Suprapubic skin (tissue), 4 donors: ENCODE data around the gene ANKRD33. TPM values are rescaled to one million over a fixed set of nuclear protein-coding genes. Genes with fewer than 3 reads are reported as not detected.

Experiments used
- DNase-seq, 2 donors: peaks; one replicate each; pipeline ENCODE4 v3.0.0-alpha.2; 2019; ENCODE audit warnings: low spot score in 2 of 2
- H3K27ac ChIP-seq: fragments of 200-600 bp; sonication (generic); one replicate; pipeline ENCODE4 v1.5.1; 2019
- H3K27me3 ChIP-seq: fragments of 200-600 bp; sonication (generic); one replicate; pipeline ENCODE4 v1.5.1; 2019
- H3K36me3 ChIP-seq: fragments of 200-600 bp; sonication (generic); one replicate; pipeline ENCODE4 v1.5.1; 2019
- H3K4me1 ChIP-seq: fragments of 200-600 bp; sonication (generic); one replicate; pipeline ENCODE4 v1.5.1; 2019
- H3K4me3 ChIP-seq: fragments of 200-600 bp; sonication (generic); one replicate; pipeline ENCODE4 v1.5.1; 2019; ENCODE audit warnings: mild to moderate bottlenecking
- H3K9me3 ChIP-seq: fragments of 200-600 bp; sonication (generic); one replicate; pipeline ENCODE4 v1.5.1; 2019
- EP300 ChIP-seq: sonication (generic); formaldehyde crosslinking; IDR thresholded peaks from one replicate; pipeline ENCODE4 v1.6.1; 2017; ENCODE audit warnings: antibody characterized with exemption
- POLR2A ChIP-seq, 2 donors: fragments of 450-650 bp; IDR thresholded peaks; one replicate each; pipeline ENCODE4 v1.6.1; 2017; ENCODE audit warnings: antibody characterized with exemption in 2 of 2, mild to moderate bottlenecking in 2 of 2, moderate library complexity in 2 of 2
- POLR2AphosphoS5 ChIP-seq, 3 donors: sonication (generic); formaldehyde crosslinking; IDR thresholded peaks; one replicate each; pipeline ENCODE4 v1.6.1; 2017; ENCODE audit warnings: antibody characterized with exemption in 3 of 3
- whole genome bisulfite sequencing: methylation state at CpG from one replicate; pipeline ENCODE4 v1.1.5; 2018; 5-methylcytosine and 5-hydroxymethylcytosine counted together
- total RNA-seq, 4 donors: library from RNA; depleted of rRNA; stranded (reverse); fragments of >200 nt; gene quantifications; one replicate each; pipeline ENCODE4 v1.1.0, GENCODE V29; 2016
- TF ChIP-seq, protein P1 (sequence below), 2 donors: fragments of 200-600 bp in 1 of 2; fragments of 450-650 bp in 1 of 2; sonication (generic) in 1 of 2; IDR thresholded peaks; one replicate each; pipeline ENCODE4 v1.5.1; 2016 to 2019; ENCODE audit warnings: antibody characterized with exemption in 2 of 2, mild to moderate bottlenecking in 1 of 2, moderate library complexity in 1 of 2

The ANKRD33 gene
- total RNA-seq, 4 donors from 2014 or later = not detected

DNA sequence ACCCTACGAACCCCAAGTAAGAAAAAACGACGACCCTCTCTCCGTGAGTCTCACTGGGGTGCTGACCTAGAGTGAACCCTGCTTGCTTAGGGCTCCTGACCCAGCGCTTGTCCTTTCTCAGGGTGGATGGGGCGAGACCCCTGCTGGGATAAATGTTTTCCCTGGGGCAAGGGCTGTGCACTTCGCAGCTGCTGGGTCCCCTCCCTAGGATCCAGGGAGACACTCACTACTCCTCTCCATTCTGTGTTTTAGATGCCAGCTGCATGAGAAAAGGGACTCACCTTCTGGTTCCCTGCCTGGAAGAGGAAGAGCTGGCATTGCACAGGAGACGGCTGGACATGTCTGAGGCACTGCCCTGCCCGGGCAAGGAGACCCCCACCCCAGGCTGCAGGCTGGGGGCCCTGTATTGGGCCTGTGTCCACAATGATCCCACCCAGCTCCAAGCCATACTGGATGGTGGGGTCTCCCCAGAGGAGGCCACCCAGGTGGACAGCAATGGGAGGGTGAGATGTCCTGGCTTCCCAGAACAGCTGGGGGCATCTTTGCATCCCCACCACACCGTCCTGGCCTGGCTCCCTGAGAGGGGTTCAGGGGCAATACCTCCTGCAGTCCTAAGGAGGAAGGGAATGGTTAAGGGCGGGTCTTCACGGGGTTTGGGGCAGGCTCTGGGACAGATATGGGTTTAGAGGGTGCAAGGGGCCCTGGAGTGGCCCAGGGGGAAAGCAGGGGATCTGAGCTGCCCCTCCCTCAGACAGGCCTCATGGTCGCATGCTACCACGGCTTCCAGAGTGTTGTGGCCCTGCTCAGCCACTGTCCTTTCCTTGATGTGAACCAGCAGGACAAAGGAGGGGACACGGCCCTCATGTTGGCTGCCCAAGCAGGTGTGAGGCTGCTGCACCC is 663 bp downstream of the ANKRD33 start:
- 70% methylated on average over 7 of the region's 15 CpGs for WGBS
- no peaks in the 10 kb centered on the region for H3K36me3 ChIP-seq
- no peak overlapping the region for H3K4me3 ChIP-seq
- peaks cover 15% of the 10 kb centered on the region for H3K4me1 ChIP-seq
- no peaks in the 10 kb centered on the region for H3K9me3 ChIP-seq
- no peak for DNase-seq
- TF ChIP-seq POLR2AphosphoS5 (IDR thresholded peaks at IDR 0.05) = no peak
- no peak for TF ChIP-seq POLR2A (IDR thresholded peaks at IDR 0.05)
- TF ChIP-seq, protein P1, sequence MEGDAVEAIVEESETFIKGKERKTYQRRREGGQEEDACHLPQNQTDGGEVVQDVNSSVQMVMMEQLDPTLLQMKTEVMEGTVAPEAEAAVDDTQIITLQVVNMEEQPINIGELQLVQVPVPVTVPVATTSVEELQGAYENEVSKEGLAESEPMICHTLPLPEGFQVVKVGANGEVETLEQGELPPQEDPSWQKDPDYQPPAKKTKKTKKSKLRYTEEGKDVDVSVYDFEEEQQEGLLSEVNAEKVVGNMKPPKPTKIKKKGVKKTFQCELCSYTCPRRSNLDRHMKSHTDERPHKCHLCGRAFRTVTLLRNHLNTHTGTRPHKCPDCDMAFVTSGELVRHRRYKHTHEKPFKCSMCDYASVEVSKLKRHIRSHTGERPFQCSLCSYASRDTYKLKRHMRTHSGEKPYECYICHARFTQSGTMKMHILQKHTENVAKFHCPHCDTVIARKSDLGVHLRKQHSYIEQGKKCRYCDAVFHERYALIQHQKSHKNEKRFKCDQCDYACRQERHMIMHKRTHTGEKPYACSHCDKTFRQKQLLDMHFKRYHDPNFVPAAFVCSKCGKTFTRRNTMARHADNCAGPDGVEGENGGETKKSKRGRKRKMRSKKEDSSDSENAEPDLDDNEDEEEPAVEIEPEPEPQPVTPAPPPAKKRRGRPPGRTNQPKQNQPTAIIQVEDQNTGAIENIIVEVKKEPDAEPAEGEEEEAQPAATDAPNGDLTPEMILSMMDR (IDR thresholded peaks at IDR 0.05) = no peak
- TF ChIP-seq EP300 = no peak
- no peaks in the 10 kb centered on the region for H3K27me3 ChIP-seq
- H3K27ac ChIP-seq = no peak overlapping the region

DNA sequence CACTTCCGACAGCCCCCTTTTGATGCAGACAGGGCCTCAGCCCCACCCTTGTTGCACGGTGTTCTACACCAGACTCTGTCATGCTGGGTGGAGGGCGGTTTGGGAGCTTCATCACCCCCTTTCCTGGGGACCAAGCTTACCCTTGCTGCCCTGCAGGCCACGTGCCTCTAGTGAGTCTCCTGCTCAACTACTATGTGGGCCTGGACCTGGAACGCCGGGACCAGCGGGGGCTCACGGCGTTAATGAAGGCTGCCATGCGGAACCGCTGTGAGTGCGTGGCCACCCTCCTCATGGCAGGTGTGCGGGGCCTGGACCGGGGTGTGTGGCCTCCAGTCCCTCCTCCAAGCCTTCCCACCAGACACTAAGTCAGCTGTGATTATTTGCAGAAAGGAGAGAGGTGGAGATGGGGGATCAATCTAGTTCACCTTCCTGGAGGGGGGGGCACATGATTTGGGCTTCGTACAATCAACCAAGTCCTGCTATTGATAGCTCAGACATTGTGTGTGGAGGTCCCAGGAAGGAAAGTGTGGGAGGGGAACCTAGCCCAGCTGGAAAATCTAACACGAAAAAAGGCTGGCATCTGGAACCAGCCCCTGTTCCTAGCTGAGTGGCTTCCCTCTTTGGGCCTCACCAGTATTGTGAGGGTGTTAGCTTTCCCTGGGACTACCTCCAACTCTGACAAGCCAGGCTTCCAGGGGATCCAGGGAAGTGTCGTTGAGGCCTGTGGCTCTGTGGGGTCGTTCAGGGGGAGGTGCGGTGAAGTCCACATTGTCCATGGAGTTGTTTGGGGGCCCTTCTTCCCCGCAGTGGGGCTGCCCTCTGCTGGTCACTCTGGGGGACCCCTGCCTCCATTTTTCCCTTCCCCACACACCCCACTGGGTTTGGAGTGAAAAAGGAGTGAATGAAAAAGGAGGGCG is 1.6 kb downstream of the ANKRD33 start:
- Histone ChIP-seq H3K36me3 (no peaks in the 10 kb centered on the region), H3K27ac (no peak overlapping the region), H3K4me3 (no peak overlapping the region), H3K9me3 (no peaks in the 10 kb centered on the region), H3K27me3 (no peaks in the 10 kb centered on the region), H3K4me1 (peaks cover 15% of the 10 kb centered on the region)
- DNase-seq = no peak
- 89% methylated on average over 13 of the region's 21 CpGs for WGBS
- TF ChIP-seq EP300 = no peak
- no peak for TF ChIP-seq POLR2AphosphoS5 (IDR thresholded peaks at IDR 0.05)
- no peak for TF ChIP-seq POLR2A (IDR thresholded peaks at IDR 0.05)
- TF ChIP-seq, protein P1 (IDR thresholded peaks at IDR 0.05) = no peak

DNA sequence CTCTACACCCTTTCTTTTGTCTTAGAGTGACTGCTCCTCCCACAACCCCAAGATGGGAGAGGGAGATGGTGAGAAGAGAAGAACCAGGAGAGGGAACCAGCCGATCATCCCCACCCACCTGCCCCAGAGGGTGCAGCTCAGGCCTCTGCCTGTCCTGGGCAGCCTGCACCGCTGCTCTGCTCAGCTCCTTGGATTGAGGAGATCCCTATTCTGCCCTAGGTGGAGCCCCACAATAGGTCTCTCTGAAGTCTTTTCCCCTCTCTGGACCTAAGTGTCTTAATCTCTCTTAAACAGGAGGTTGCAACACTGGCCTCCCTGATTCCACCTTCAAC is 2.2 kb downstream of the ANKRD33 start:
- Histone ChIP-seq H3K27me3 (no peaks in the 10 kb centered on the region), H3K36me3 (no peaks in the 10 kb centered on the region), H3K4me1 (peaks cover 15% of the 10 kb centered on the region), H3K4me3 (no peak overlapping the region), H3K27ac (no peak overlapping the region), H3K9me3 (no peaks in the 10 kb centered on the region)
- WGBS = 82% methylated on average over 2 of the region's 2 CpGs
- TF ChIP-seq, protein P1 (IDR thresholded peaks at IDR 0.05) = no peak
- TF ChIP-seq POLR2A (IDR thresholded peaks at IDR 0.05) (no peak), EP300 (no peak), POLR2AphosphoS5 (IDR thresholded peaks at IDR 0.05) (no peak)
- DNase-seq = no peak

DNA sequence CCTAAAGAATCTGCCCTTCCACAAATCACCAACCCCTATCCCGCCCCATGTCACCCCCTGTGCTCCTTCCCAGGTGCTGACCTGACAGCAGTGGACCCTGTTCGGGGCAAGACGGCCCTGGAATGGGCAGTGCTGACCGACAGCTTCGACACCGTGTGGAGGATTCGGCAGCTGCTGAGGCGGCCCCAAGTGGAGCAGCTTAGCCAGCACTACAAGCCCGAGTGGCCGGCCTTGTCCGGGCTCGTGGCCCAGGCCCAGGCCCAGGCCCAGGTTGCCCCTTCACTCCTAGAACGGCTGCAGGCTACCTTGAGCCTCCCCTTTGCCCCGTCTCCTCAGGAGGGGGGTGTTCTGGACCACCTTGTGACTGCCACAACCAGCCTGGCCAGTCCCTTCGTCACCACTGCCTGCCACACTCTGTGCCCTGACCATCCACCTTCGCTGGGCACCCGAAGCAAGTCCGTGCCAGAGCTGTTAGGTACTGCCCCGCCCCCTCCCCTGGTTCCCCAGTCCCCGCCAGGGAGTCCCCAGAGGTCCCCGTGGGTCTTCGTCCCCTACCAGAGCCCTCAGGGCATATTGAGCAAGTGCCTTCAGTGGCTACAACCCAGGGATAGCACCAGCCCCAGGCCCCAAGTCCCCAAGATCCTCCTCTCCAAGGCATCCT is 2.7 kb downstream of the ANKRD33 start:
- Histone ChIP-seq H3K27me3 (no peaks in the 10 kb centered on the region), H3K27ac (no peak overlapping the region), H3K4me3 (no peak overlapping the region), H3K9me3 (no peaks in the 10 kb centered on the region), H3K4me1 (peaks cover 12% of the 10 kb centered on the region), H3K36me3 (no peaks in the 10 kb centered on the region)
- TF ChIP-seq EP300 (no peak), POLR2A (IDR thresholded peaks at IDR 0.05) (no peak), POLR2AphosphoS5 (IDR thresholded peaks at IDR 0.05) (no peak)
- TF ChIP-seq, protein P1 (IDR thresholded peaks at IDR 0.05) = no peak
- peak in 1 of 2 donors; percentile 74 for DNase-seq
- WGBS = 96% methylated on average over 8 of the region's 22 CpGs
